Activated naive CD4-positive, alpha-beta T cell treated with anti-CD3 and anti-CD28 coated beads for 36 hours (primary cell): ENCODE measurements around the gene BEAN1. TPM values are rescaled to one million over a fixed set of nuclear protein-coding genes. Genes with fewer than 3 reads are reported as not detected.
"Not testable (repeated sequence)": the region's sequence is repeated elsewhere in the genome, so short reads cannot be mapped to it uniquely, and the experiment has no call there.

Experiments used
- CTCF ChIA-PET: fragments of 350-600 bp; sonication (Branson Sonifier 250); formaldehyde crosslinking; loops from one replicate; lab custom pipeline; 2021; ENCODE audit warnings: antibody characterized with exemption; lab: Charles Lee
- DNase-seq: peaks from one replicate; pipeline ENCODE4 v3.0.0-alpha.2; 2020
- H3K27ac Mint-ChIP-seq: one replicate; pipeline ENCODE4 v1.8.0; 2021; ENCODE audit warnings: mild to moderate bottlenecking, mixed read lengths
- H3K27me3 Mint-ChIP-seq: one replicate; pipeline ENCODE4 v1.8.0; 2021; ENCODE audit warnings: low read depth, mixed read lengths
- H3K36me3 Mint-ChIP-seq: one replicate; pipeline ENCODE4 v1.8.0; 2021; ENCODE audit warnings: low read depth, mixed read lengths
- H3K4me1 Mint-ChIP-seq: one replicate; pipeline ENCODE4 v1.8.0; 2021; ENCODE audit warnings: low read depth, mixed read lengths
- H3K4me3 Mint-ChIP-seq: one replicate; pipeline ENCODE4 v1.8.0; 2021; ENCODE audit warnings: mild to moderate bottlenecking, moderate library complexity, mixed read lengths
- H3K9me3 Mint-ChIP-seq: one replicate; pipeline ENCODE4 v1.8.0; 2021; ENCODE audit warnings: mixed read lengths
- intact Hi-C: fragments of 100-400 bp; cut with micrococcal nuclease; formaldehyde crosslinking; loops from one replicate; pipeline ENCODE4 v1.15.1; 2023
- total RNA-seq, 2 experiments: library from RNA; stranded (reverse); gene quantifications; one replicate each; pipeline ENCODE4 v1.2.3, GENCODE V29; 2021

The BEAN1 gene
- total RNA-seq, 2 experiments from 2014 or later = not detected

DNA sequence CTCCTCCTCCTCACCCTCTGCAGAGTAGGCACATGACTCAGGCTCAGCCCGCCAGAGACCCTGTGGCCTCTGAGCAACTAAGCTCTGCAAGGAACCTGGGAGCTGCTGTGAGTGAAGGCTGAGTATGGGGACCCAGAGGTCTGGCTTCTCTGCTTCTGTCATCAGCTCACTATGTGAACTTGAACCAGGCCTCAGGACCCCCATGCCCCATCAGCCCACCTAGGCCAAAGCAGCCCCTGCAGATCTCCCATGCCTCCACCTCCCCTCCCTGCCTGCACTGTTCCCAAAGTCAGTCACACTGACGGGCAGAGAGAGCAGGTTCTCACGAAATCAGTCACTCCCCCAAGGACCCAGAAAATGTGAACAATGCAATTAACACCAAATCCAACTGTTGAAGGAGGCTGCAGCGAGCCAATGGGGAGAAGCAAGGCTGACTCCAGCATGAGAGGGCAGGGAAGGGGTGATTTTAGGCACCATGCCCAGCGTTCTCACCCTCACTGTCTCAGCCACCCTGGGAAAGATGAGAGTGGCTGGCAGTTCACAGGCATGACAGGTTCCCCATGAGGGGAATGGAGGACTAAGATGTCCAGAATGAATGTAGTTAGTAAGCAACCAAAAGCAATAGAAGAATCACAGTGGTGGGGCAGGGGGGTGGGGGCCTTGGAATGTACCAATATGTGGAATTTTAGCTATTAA, 60.6 kb downstream of the BEAN1 start:
- no peak for DNase-seq
- Mint-ChIP-seq H3K27me3 (no peaks in the 10 kb centered on the region), H3K4me1 (peaks cover 15% of the 10 kb centered on the region), H3K9me3 (no peaks in the 10 kb centered on the region), H3K4me3 (no peak overlapping the region), H3K36me3 (no peaks in the 10 kb centered on the region), H3K27ac (no peak overlapping the region)
- CTCF ChIA-PET = interaction anchor here (1.1 to 2.2 kb wide), 4 partner anchors 13 to 130 kb away, joined by 3 to 7 read pairs (median 4); no protein-coding TSS in a partner anchor
- intact Hi-C loops = no loop called here

- Mint-ChIP-seq H3K9me3 (no peaks in the 10 kb centered on the region), H3K4me1 (peaks cover 7% of the 10 kb centered on the region), H3K4me3 (no peak overlapping the region), H3K27ac (no peak overlapping the region), H3K36me3 (no peaks in the 10 kb centered on the region), H3K27me3 (no peaks in the 10 kb centered on the region)
- no peak for DNase-seq
- CTCF ChIA-PET = interaction anchor here (1.0 to 2.2 kb wide), 4 partner anchors 14 to 131 kb away, joined by 3 to 7 read pairs (median 4); no protein-coding TSS in a partner anchor
- intact Hi-C loops = no loop called here
Observed at GRCh38 chr16:66488505-66488904, 61.4 kb downstream of the BEAN1 start.

GRCh38 chr16:66489385-66489784, 62.3 kb downstream of the BEAN1 start:
- H3K27me3 Mint-ChIP-seq = no peaks in the 10 kb centered on the region
- H3K4me3 Mint-ChIP-seq = no peak overlapping the region
- no peaks in the 10 kb centered on the region for H3K36me3 Mint-ChIP-seq
- intact Hi-C loops = no loop called here
- CTCF ChIA-PET = interaction anchor here (1.0 to 1.7 kb wide), 2 partner anchors 15 to 82 kb away, joined by 3 read pairs; no protein-coding TSS in a partner anchor
- H3K4me1 Mint-ChIP-seq = no peaks in the 10 kb centered on the region
- no peaks in the 10 kb centered on the region for H3K9me3 Mint-ChIP-seq
- DNase-seq = no peak
- no peak overlapping the region for H3K27ac Mint-ChIP-seq

DNA sequence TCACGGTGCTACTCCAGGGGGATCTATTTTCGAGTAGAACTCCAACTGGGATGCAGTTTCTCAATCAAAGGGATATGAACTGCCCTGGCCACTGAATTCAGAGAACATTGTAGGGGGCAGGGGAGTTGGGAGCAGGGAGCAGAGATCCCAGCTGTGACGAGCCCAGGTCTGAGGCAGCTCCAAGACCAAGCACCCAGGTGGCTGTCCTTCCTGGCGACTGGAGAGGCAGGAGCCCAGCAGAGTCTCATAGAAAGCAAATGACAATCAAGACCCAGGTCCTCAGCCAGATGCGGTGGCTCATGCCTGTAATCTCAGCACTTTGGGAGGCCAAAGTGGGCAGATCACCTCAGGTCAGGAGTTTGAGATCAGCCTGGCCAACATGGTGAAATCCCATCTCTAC, 62.7 kb downstream of the BEAN1 start:
- CTCF ChIA-PET = no interaction called here

GRCh38 chr16:66490774-66491715, 64.0 kb downstream of the BEAN1 start:
- Mint-ChIP-seq H3K9me3 (no peaks in the 10 kb centered on the region), H3K4me3 (no peak overlapping the region), H3K4me1 (no peaks in the 10 kb centered on the region), H3K27me3 (no peaks in the 10 kb centered on the region), H3K27ac (no peak overlapping the region), H3K36me3 (no peaks in the 10 kb centered on the region)
- CTCF ChIA-PET = no interaction called here
- no peak for DNase-seq
- intact Hi-C loops = no loop called here

More for the DNA sequence above, 62.7 kb downstream of the BEAN1 start:
- Mint-ChIP-seq H3K9me3 (no peaks in the 10 kb centered on the region), H3K4me3 (no peak overlapping the region), H3K4me1 (no peaks in the 10 kb centered on the region), H3K27me3 (no peaks in the 10 kb centered on the region), H3K27ac (no peak overlapping the region), H3K36me3 (no peaks in the 10 kb centered on the region)
- no peak for DNase-seq
- intact Hi-C loops = no loop called here

GRCh38 chr16:66491716-66492064, 64.6 kb downstream of the BEAN1 start:
- Mint-ChIP-seq H3K4me3 (no peak overlapping the region), H3K27ac (no peak overlapping the region), H3K27me3 (no peaks in the 10 kb centered on the region), H3K9me3 (no peaks in the 10 kb centered on the region), H3K4me1 (no peaks in the 10 kb centered on the region), H3K36me3 (no peaks in the 10 kb centered on the region)
- no peak for DNase-seq
- CTCF ChIA-PET = interaction anchor here (1.1 kb wide), 1 partner anchor 30 kb away, joined by 3 read pairs; no protein-coding TSS in a partner anchor
- intact Hi-C loops = no loop called here

GRCh38 chr16:66493490-66494401, 66.7 kb downstream of the BEAN1 start:
- H3K4me1 Mint-ChIP-seq = no peaks in the 10 kb centered on the region
- H3K27ac Mint-ChIP-seq = no peak overlapping the region
- CTCF ChIA-PET = interaction anchor here (1.5 to 1.6 kb wide), 2 partner anchors 11 to 157 kb away, joined by 4 to 5 read pairs; no protein-coding TSS in a partner anchor
- H3K36me3 Mint-ChIP-seq = no peaks in the 10 kb centered on the region
- H3K27me3 Mint-ChIP-seq = no peaks in the 10 kb centered on the region
- DNase-seq = no peak
- no peaks in the 10 kb centered on the region for H3K9me3 Mint-ChIP-seq
- H3K4me3 Mint-ChIP-seq = no peak overlapping the region
- intact Hi-C loops = no loop called here

- Mint-ChIP-seq H3K4me1 (no peaks in the 10 kb centered on the region), H3K36me3 (no peaks in the 10 kb centered on the region), H3K9me3 (no peaks in the 10 kb centered on the region), H3K27ac (no peak overlapping the region), H3K4me3 (no peak overlapping the region), H3K27me3 (no peaks in the 10 kb centered on the region)
- no peak for DNase-seq
- intact Hi-C loops = no loop called here
- CTCF ChIA-PET = interaction anchor here (1.6 kb wide), 1 partner anchor 12 kb away, joined by 4 read pairs; no protein-coding TSS in a partner anchor
Observed at GRCh38 chr16:66494916-66495315, 67.8 kb downstream of the BEAN1 start.

GRCh38 chr16:66495440-66495839, 68.3 kb downstream of the BEAN1 start:
- no peak for DNase-seq
- Mint-ChIP-seq H3K4me3 (no peak overlapping the region), H3K9me3 (no peaks in the 10 kb centered on the region), H3K4me1 (no peaks in the 10 kb centered on the region), H3K36me3 (no peaks in the 10 kb centered on the region), H3K27me3 (no peaks in the 10 kb centered on the region), H3K27ac (no peak overlapping the region)
- intact Hi-C loops = no loop called here
- CTCF ChIA-PET = interaction anchor here (0.8 kb wide), 1 partner anchor 18 kb away, joined by 4 read pairs; no protein-coding TSS in a partner anchor

GRCh38 chr16:66496226-66496625, 69.1 kb downstream of the BEAN1 start:
- CTCF ChIA-PET = interaction anchor here (0.8 kb wide), 1 partner anchor 19 kb away, joined by 4 read pairs; no protein-coding TSS in a partner anchor
- H3K4me1 Mint-ChIP-seq = not testable (repeated sequence)

DNA sequence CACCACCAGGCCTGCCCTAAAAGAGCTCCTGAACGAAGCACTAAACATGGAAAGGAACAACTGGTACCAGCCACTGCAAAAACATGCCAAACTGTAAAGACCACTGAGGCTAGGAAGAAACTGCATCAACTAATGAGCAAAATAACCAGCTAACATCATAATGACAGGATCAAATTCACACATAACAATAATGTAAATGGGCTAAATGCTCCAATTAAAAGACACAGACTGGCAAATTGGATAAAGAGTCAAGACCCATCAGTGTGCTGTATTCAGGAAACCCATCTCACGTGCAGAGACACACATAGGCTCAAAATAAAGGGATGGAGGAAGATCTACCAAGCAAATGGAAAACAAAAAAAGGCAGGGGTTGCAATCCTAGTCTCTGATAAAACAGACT, 70.8 kb downstream of the BEAN1 start:
- H3K27me3 Mint-ChIP-seq, H3K4me3 Mint-ChIP-seq, intact Hi-C loops, H3K27ac Mint-ChIP-seq, H3K9me3 Mint-ChIP-seq, H3K4me1 Mint-ChIP-seq, H3K36me3 Mint-ChIP-seq, DNase-seq, CTCF ChIA-PET: not testable (repeated sequence)

More at GRCh38 chr16:66496226-66496625, 69.1 kb downstream of the BEAN1 start:
- H3K36me3 Mint-ChIP-seq, DNase-seq, H3K27ac Mint-ChIP-seq, H3K27me3 Mint-ChIP-seq, H3K4me3 Mint-ChIP-seq, H3K9me3 Mint-ChIP-seq, intact Hi-C loops: not testable (repeated sequence)
